ENCODE measurements around the gene KIFAP3.
A peak's percentile ranks its signal among the peaks of the same experiment; 100 is the strongest.
"Not testable (repeated sequence)": the region's sequence is repeated elsewhere in the genome, so short reads cannot be mapped to it uniquely, and the experiment has no call there.

Gene KIFAP3

GRCh38 chr1:170063109-170063826, 11.2 kb downstream of the KIFAP3 start:
- DNase-seq: no peak

- not testable (repeated sequence) for DNase-seq
Observed at GRCh38 chr1:170061676-170062075, 12.8 kb downstream of the KIFAP3 start.

GRCh38 chr1:170060015-170060520, 14.4 kb downstream of the KIFAP3 start:
- not testable (repeated sequence) for DNase-seq

GRCh38 chr1:170049176-170049800, 25.2 kb downstream of the KIFAP3 start:
- DNase-seq: no peak

GRCh38 chr1:170048515-170048914, 26.0 kb downstream of the KIFAP3 start:
- DNase-seq: no peak

- no peak for DNase-seq
Observed at GRCh38 chr1:170044187-170044586, 30.3 kb downstream of the KIFAP3 start.

GRCh38 chr1:170041423-170042192, 32.9 kb downstream of the KIFAP3 start:
- DNase-seq: no peak

GRCh38 chr1:170032531-170033280, 41.8 kb downstream of the KIFAP3 start:
- DNase-seq: no peak

GRCh38 chr1:170030212-170030611, 44.3 kb downstream of the KIFAP3 start:
- no peak for DNase-seq

GRCh38 chr1:170027760-170028159, 46.7 kb downstream of the KIFAP3 start:
- no peak for DNase-seq

- no peak for DNase-seq
Observed at GRCh38 chr1:170020859-170021258, 53.6 kb downstream of the KIFAP3 start.

GRCh38 chr1:170017478-170017877, 57.0 kb downstream of the KIFAP3 start:
- DNase-seq: no peak

- no peak for DNase-seq
Observed at GRCh38 chr1:170012920-170013319, 61.6 kb downstream of the KIFAP3 start.

- DNase-seq: peak; percentile 1 to 58 (median 54)
Observed at GRCh38 chr1:170010443-170010842, 64.1 kb downstream of the KIFAP3 start.

- no peak for DNase-seq
Observed at GRCh38 chr1:170009551-170009950, 64.9 kb downstream of the KIFAP3 start.

GRCh38 chr1:170008745-170009144, 65.8 kb downstream of the KIFAP3 start:
- not testable (repeated sequence) for DNase-seq

- DNase-seq: not testable (repeated sequence)
Observed at GRCh38 chr1:170003270-170003835, 71.1 kb downstream of the KIFAP3 start.

- DNase-seq: peak in 1 of 3 experiments; percentile 7
Observed at GRCh38 chr1:170001266-170001665, 73.2 kb downstream of the KIFAP3 start.

GRCh38 chr1:169999761-170000160, 74.7 kb downstream of the KIFAP3 start:
- no peak for DNase-seq

GRCh38 chr1:169999331-169999741, 75.2 kb downstream of the KIFAP3 start:
- DNase-seq: no peak

- DNase-seq: no peak
Observed at GRCh38 chr1:169995993-169996392, 78.5 kb downstream of the KIFAP3 start.

GRCh38 chr1:169989246-169989645, 85.2 kb downstream of the KIFAP3 start:
- DNase-seq: no peak
